Uterus (tissue), 4 donors: ENCODE measurements around the gene TCF19. TPM values are rescaled to one million over a fixed set of nuclear protein-coding genes. Genes with fewer than 3 reads are reported as not detected.

Experiments used
- DNase-seq, 2 donors: peaks; one replicate each; pipeline ENCODE4 v3.0.0-alpha.2; 2019 to 2020
- H3K27ac ChIP-seq, 2 donors: fragments of 200-600 bp; sonication (generic); 1 replicate in 1 of 2; 2 replicates in 1 of 2; pipeline ENCODE4 v1.5.1; 2016 to 2018
- H3K27me3 ChIP-seq, 2 donors: fragments of 200-600 bp; sonication (generic); one replicate each; pipeline ENCODE4 v1.5.1; 2018 to 2019; ENCODE audit warnings: control low read depth in 1 of 2
- H3K36me3 ChIP-seq, 2 donors: fragments of 200-600 bp; sonication (generic); one replicate each; pipeline ENCODE4 v1.5.1; 2019; ENCODE audit warnings: control low read depth in 1 of 2
- H3K4me1 ChIP-seq, 2 donors: fragments of 200-600 bp; sonication (generic); one replicate each; pipeline ENCODE4 v1.5.1; 2018 to 2019; ENCODE audit warnings: control low read depth in 1 of 2
- H3K4me3 ChIP-seq, 2 donors: fragments of 200-600 bp; sonication (generic); 1 replicate in 1 of 2; 2 replicates in 1 of 2; pipeline ENCODE4 v1.5.1; 2018 to 2019; ENCODE audit warnings: mild to moderate bottlenecking in 1 of 2
- H3K9me3 ChIP-seq, 2 donors: fragments of 200-600 bp; sonication (generic); one replicate each; pipeline ENCODE4 v1.5.1; 2019; ENCODE audit warnings: control low read depth in 1 of 2
- POLR2A ChIP-seq, 2 donors: fragments of 450-650 bp; IDR thresholded peaks; one replicate each; pipeline ENCODE4 v1.6.1; 2016; ENCODE audit warnings: antibody characterized with exemption in 2 of 2, mild to moderate bottlenecking in 1 of 2, moderate library complexity in 1 of 2
- intact Hi-C: fragments of 100-400 bp; cut with DNase I; formaldehyde crosslinking; loops from one replicate; pipeline ENCODE4 v1.15.1; 2023; ENCODE audit warnings: low total_unique reads
- total RNA-seq, 4 donors: library from RNA; depleted of rRNA in 3 of 4; stranded (reverse); fragments of >200 nt in 3 of 4; gene quantifications; one replicate each; pipeline versions ENCODE4 v1.1.0 to v1.2.4, GENCODE V29; 2014 to 2023
- TF ChIP-seq, protein P1 (sequence below), 4 experiments: fragments of 200-600 bp in 2 of 4; fragments of 450-650 bp in 2 of 4; sonication (generic) in 2 of 4; IDR thresholded peaks; one replicate each; pipeline ENCODE4 v1.5.1; 2016 to 2019; ENCODE audit warnings: antibody characterized with exemption in 4 of 4, mild to moderate bottlenecking in 2 of 4, moderate library complexity in 1 of 4
- donor health status: DM: yes; HTN: yes; CAD: no.

TCF19 gene
- total RNA-seq, 4 donors from 2014 or later, result 3.6 to 22.3 (median 12.6) TPM

DNA sequence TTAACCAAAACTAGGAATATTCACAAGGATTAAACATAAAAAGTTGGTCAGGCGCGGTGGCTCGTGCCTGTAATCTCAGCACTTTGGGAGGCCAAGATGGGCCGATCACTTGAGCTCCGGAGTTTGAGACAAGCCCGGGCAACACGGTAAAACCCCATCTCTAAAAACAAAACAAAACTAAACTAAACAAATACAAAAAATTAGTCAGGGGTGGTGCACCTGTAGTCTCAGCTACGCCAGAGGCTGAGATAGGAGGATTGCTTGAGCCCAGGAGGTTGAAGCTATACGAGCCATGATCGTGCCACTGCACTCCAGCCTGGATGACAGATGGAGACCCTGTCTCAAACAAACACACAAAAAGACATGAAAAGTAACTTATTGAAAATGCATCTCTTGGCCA is 22.7 kb upstream of the TCF19 start:
- Histone ChIP-seq H3K27me3 (no peaks in the 10 kb centered on the region), H3K4me3 (no peak overlapping the region), H3K4me1 (peaks cover 0 to 4% of the 10 kb centered on the region in 2 donors), H3K36me3 (no peaks in the 10 kb centered on the region), H3K27ac (no peak overlapping the region), H3K9me3 (no peaks in the 10 kb centered on the region)
- no peak for DNase-seq
- no peak for TF ChIP-seq POLR2A (IDR thresholded peaks at IDR 0.05)
- TF ChIP-seq, protein P1, sequence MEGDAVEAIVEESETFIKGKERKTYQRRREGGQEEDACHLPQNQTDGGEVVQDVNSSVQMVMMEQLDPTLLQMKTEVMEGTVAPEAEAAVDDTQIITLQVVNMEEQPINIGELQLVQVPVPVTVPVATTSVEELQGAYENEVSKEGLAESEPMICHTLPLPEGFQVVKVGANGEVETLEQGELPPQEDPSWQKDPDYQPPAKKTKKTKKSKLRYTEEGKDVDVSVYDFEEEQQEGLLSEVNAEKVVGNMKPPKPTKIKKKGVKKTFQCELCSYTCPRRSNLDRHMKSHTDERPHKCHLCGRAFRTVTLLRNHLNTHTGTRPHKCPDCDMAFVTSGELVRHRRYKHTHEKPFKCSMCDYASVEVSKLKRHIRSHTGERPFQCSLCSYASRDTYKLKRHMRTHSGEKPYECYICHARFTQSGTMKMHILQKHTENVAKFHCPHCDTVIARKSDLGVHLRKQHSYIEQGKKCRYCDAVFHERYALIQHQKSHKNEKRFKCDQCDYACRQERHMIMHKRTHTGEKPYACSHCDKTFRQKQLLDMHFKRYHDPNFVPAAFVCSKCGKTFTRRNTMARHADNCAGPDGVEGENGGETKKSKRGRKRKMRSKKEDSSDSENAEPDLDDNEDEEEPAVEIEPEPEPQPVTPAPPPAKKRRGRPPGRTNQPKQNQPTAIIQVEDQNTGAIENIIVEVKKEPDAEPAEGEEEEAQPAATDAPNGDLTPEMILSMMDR (IDR thresholded peaks at IDR 0.05), result no peak
- intact Hi-C loops, result loop anchor here (5.0 kb wide), 1 partner anchor 232 kb away; no protein-coding TSS in a partner anchor

DNA sequence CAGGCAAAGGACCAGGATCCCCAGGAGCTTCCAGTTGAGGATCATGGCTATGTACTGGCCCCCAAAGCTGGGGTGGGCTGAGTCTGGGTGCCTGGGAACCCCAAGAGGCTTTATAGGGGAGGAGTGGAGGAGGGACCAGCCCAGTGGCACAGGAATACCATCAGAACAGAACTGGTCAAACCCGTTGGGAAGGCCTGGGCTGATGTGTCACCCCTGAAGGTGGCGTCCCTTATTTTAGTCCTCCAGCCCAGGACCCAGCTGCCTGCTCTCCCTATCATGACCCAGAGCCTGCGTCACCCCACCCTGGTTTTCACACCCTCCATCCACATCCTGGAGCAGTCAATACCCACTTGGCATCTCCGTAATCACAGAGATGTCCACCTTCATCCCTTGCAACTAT is 19.4 kb upstream of the TCF19 start, which contains the start of gene PSORS1C2:
Gene PSORS1C2, minus strand, starts transcription at position 85 of the 400 bp plus-strand sequence. Its CDS starts 40 bp downstream, at position 45.
- intact Hi-C loops, result loop anchor here (5.0 kb wide), 1 partner anchor 228 kb away; no protein-coding TSS in a partner anchor
- Histone ChIP-seq H3K27me3 (no peaks in the 10 kb centered on the region), H3K27ac (no peak within 1 kb of the TSS), H3K4me1 (peaks cover 0 to 4% of the 10 kb centered on the region in 2 donors), H3K9me3 (no peaks in the 10 kb centered on the region), H3K4me3 (no peak within 1 kb of the TSS), H3K36me3 (no peaks in the 10 kb centered on the region)
- no peak for DNase-seq
- TF ChIP-seq, protein P1 (IDR thresholded peaks at IDR 0.05), result no peak
- no peak for TF ChIP-seq POLR2A (IDR thresholded peaks at IDR 0.05)

DNA sequence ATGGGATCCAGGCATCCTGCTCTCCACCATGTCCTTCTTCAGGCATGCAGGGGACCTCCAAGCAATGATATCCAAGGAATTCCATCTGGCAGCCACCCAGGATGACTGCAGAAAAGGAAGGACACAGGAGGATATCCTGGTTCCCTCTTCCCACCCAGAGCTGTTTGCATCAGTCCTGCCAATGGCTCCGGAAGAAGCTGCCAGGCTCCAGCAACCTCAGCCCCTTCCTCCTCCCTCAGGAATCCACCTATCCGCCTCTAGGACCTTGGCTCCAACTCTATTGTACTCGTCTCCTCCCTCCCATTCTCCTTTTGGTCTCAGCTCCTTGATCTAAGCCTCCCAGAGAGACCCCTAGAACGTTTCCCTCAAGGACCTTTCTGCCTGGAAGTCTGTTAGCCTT is 18.8 kb upstream of the TCF19 start:
- Histone ChIP-seq H3K27ac (no peak overlapping the region), H3K4me1 (peaks cover 0 to 4% of the 10 kb centered on the region in 2 donors), H3K9me3 (no peaks in the 10 kb centered on the region), H3K36me3 (no peaks in the 10 kb centered on the region), H3K4me3 (no peak overlapping the region), H3K27me3 (no peaks in the 10 kb centered on the region)
- intact Hi-C loops, result loop anchor here (5.0 kb wide), 1 partner anchor 228 kb away; no protein-coding TSS in a partner anchor
- no peak for DNase-seq
- TF ChIP-seq, protein P1 (IDR thresholded peaks at IDR 0.05), result no peak
- no peak for TF ChIP-seq POLR2A (IDR thresholded peaks at IDR 0.05)

DNA sequence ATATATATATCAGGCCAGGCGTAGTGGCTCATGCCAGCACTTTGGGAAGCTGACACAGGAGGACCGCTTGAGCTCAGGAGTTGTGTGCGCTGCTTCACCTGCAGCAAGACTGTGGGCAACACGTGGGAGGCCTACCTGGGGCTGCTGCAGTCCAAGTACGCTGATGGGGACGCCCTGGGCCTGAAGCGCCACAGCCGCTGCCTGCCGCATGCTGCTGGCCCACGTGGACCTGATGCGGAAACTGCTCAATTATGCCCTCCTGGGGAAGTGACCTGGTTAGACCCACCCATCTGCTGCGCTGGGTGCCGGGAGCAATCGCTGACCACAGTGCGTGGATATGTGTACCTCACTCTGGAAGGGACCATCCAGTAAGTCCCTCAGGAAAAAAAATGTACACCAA is 17.7 kb upstream of the TCF19 start:
- intact Hi-C loops, result loop anchor here (5.0 kb wide), 1 partner anchor 52 kb away; no protein-coding TSS in a partner anchor

DNA sequence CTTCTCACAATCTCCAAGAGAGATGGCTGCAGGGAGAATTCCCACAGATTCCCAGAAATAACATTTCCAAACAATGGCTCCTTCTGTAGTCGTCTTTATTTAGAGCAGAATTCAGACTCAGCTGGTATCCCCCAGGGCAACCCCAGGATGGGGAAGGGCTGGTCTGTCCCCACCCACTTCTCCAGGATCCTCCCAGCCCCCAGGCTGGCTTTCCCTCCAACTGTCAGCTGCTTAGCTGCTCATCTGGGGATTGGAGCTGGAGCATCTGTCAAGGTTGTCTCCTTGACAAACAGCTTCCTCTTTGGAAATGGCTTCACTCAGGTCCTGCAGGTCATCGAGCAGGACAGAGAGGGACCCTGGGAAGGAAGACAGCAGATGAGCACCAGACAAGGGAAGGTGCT is 16.0 kb upstream of the TCF19 start:
- H3K9me3 ChIP-seq, result no peaks in the 10 kb centered on the region
- peaks cover 0 to 4% of the 10 kb centered on the region in 2 donors for H3K4me1 ChIP-seq
- no peak overlapping the region for H3K27ac ChIP-seq
- intact Hi-C loops, result loop anchor here (5.0 kb wide), 1 partner anchor 50 kb away; no protein-coding TSS in a partner anchor
- H3K27me3 ChIP-seq, result no peaks in the 10 kb centered on the region
- H3K36me3 ChIP-seq, result no peaks in the 10 kb centered on the region
- TF ChIP-seq POLR2A (IDR thresholded peaks at IDR 0.05), result no peak
- TF ChIP-seq, protein P1 (IDR thresholded peaks at IDR 0.05), result no peak
- DNase-seq, result no peak
- H3K4me3 ChIP-seq, result no peak overlapping the region

More for the DNA sequence above, 17.7 kb upstream of the TCF19 start:
- no peak for DNase-seq
- no peak overlapping the region for H3K27ac ChIP-seq
- TF ChIP-seq, protein P1 (IDR thresholded peaks at IDR 0.05), result no peak
- H3K4me1 ChIP-seq, result peaks cover 0 to 4% of the 10 kb centered on the region in 2 donors
- no peaks in the 10 kb centered on the region for H3K9me3 ChIP-seq
- H3K27me3 ChIP-seq, result no peaks in the 10 kb centered on the region
- no peaks in the 10 kb centered on the region for H3K36me3 ChIP-seq
- no peak overlapping the region for H3K4me3 ChIP-seq
